LNCAP (cell line): ENCODE measurements around the gene PNPLA5.

ENCODE experiments used
- CTCF ChIP-seq: fragments of 450-650 bp; IDR thresholded peaks from 2 replicates; pipeline ENCODE4 v1.5.1; 2017; ENCODE audit warnings: mild to moderate bottlenecking

Gene PNPLA5

DNA sequence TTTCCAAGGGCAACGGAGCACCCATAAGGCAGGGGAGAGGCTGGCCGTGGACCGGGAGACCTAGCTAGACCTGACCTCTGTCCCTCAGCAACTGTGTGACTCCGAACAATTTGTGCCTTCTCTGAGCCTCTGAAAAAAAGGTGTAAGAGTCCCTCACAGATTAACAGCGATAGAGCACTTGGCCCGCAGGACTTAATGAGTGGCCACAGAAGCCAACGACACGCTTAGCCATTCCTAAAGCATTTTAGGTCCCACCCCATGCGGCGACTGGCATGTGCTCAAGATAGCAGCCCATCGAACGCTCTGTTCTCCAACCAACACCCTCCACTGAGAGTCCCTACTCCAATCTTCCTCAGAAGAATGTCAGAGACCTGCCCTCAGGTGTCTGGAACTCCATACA is 31.0 kb downstream of the PNPLA5 start:
- TF ChIP-seq CTCF = no peak

GRCh38 chr22:43860126-43860525 is 31.7 kb downstream of the PNPLA5 start:
- TF ChIP-seq CTCF = no peak

DNA sequence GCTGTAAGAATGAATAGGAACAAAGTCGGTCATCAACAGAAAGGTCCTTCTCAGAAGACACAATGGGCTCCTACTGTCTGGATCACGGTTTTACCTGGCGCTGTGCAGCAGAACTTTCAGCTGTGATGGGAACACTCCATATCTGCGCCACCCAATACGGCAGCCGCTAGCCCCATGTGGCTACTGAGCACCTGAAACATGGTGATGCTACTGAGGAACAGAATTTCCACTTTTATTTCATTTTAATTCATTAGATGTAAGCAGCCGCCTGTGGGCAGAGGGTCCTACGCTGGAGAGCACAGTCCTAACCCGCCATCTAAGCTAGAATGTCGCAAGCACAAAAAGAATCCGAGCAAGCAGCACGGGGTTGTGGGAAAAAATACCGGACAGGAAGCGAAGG is 32.2 kb downstream of the PNPLA5 start:
- no peak for TF ChIP-seq CTCF

GRCh38 chr22:43859176-43859575 is 32.6 kb downstream of the PNPLA5 start:
- TF ChIP-seq CTCF = no peak

GRCh38 chr22:43858156-43858895 is 33.5 kb downstream of the PNPLA5 start:
- no peak for TF ChIP-seq CTCF

GRCh38 chr22:43857367-43857766 is 34.4 kb downstream of the PNPLA5 start:
- no peak for TF ChIP-seq CTCF

- no peak for TF ChIP-seq CTCF
These were observed 36.4 kb downstream of the PNPLA5 start for GRCh38 chr22:43855431-43855830.

- no peak for TF ChIP-seq CTCF
These were observed 37.0 kb downstream of the PNPLA5 start for GRCh38 chr22:43854786-43855271.
